Ovary (tissue), 9 donors: ENCODE results near the gene CHAF1A. TPM values are rescaled to one million over a fixed set of nuclear protein-coding genes. Genes with fewer than 3 reads are reported as not detected.
A peak's percentile ranks its signal among the peaks of the same experiment; 100 is the strongest.

Experiments
- DNase-seq, 5 donors: peaks; one replicate each; pipeline ENCODE4 v3.0.0-alpha.2; 2019 to 2020
- H3K27ac ChIP-seq, 2 donors: fragments of 200-600 bp; one replicate each; pipeline versions ENCODE4 v1.5.1 to v1.8.0; 2019 to 2022
- H3K27me3 ChIP-seq: fragments of 200-600 bp; one replicate; pipeline ENCODE4 v1.8.0; 2022
- H3K36me3 ChIP-seq: fragments of 200-600 bp; sonication (generic); one replicate; pipeline ENCODE4 v1.5.1; 2019
- H3K4me1 ChIP-seq: one replicate; pipeline ENCODE4 v1.8.1; 2013; ENCODE audit warnings: mild to moderate bottlenecking, moderate library complexity; ENCODE audit not compliant: insufficient read depth
- H3K4me3 ChIP-seq: fragments of 200-600 bp; sonication (generic); one replicate; pipeline ENCODE4 v1.5.1; 2017
- H3K9me3 ChIP-seq, 2 donors: fragments of 200-600 bp in 1 of 2; sonication (generic) in 1 of 2; one replicate each; pipeline versions ENCODE4 v1.5.1 to v1.8.1; 2013 to 2019; ENCODE audit warnings: mild to moderate bottlenecking in 1 of 2, moderate library complexity in 1 of 2
- EP300 ChIP-seq: sonication (generic); formaldehyde crosslinking; IDR thresholded peaks from one replicate; pipeline ENCODE4 v1.6.1; 2017; ENCODE audit warnings: antibody characterized with exemption
- POLR2A ChIP-seq: fragments of 450-650 bp; IDR thresholded peaks from one replicate; pipeline ENCODE4 v1.6.1; 2017; ENCODE audit warnings: antibody characterized with exemption, mild to moderate bottlenecking, moderate library complexity
- WGBS, 3 donors: extraction: QIAGEN DNeasy Blood & Tissue Kit in 1 of 3; methylation state at CpG; one replicate each; pipeline versions ENCODE4 v1.1.5 to v1.1.7; 2013 to 2017; 5-methylcytosine and 5-hydroxymethylcytosine counted together
- intact Hi-C, 4 donors: fragments of 100-400 bp; cut with DNase I; formaldehyde crosslinking; loops; one replicate each; pipeline versions ENCODE4 v1.11.0 to v1.15.1; 2022 to 2023
- polyA plus RNA-seq, 2 donors: library from polyadenylated mRNA; stranded (reverse); fragments of 200-250 nt in 1 of 2; fragments of 350-450 nt in 1 of 2; fragmentation: Illumina TruSeq in 1 of 2; extraction: RNeasy Lipid Tissue Mini Kit (QIAGEN cat#74804) in 1 of 2; gene quantifications; one replicate each; pipeline ENCODE4 v1.2.3, GENCODE V29; 2013 to 2014
- total RNA-seq, 7 donors: library from RNA; depleted of rRNA in 2 of 7; stranded (reverse); fragments of >200 nt in 2 of 7; fragmentation: NEBNext Ultra II Directional in 3 of 7; extraction: Animal tissue kit (Norgen Biotek cat#: 25700) in 3 of 7; gene quantifications; one replicate each; pipeline versions ENCODE4 v1.1.0 to v1.2.4, GENCODE V29; 2016 to 2023
- TF ChIP-seq, protein P1 (sequence below), 3 donors: fragments of 450-650 bp in 2 of 3; fragments of 200-600 bp in 1 of 3; IDR thresholded peaks; one replicate each; pipeline versions ENCODE4 v1.5.1 to v1.8.0; 2016 to 2022; ENCODE audit warnings: antibody characterized with exemption in 3 of 3, mild to moderate bottlenecking in 1 of 3
- donor health status: DM: no; HTN: no; CAD: no; lungs with moderate emphysema.
- donor health status: DM: no; HTN: no; CAD: no.
- donor health status: Bipolar disorder and iron deficiency.
- donor health status: DM: yes; HTN: yes; CAD: no.
- donor health status: DM: no; HTN: no; CAD: no.
- donor health status: DM: yes; HTN: yes; CAD: no.

Gene CHAF1A
- total and polyA plus RNA-seq, 9 donors: 4.7 to 10.4 (median 7.5) TPM

- peaks cover 6% of the 10 kb centered on the region for H3K4me1 ChIP-seq
- H3K9me3 ChIP-seq: no peaks in the 10 kb centered on the region
- whole genome bisulfite sequencing, 3 donors: 59 to 78% (median 67%) methylated on average over 15 to 17 of the region's 17 CpGs
- TF ChIP-seq, protein P1, sequence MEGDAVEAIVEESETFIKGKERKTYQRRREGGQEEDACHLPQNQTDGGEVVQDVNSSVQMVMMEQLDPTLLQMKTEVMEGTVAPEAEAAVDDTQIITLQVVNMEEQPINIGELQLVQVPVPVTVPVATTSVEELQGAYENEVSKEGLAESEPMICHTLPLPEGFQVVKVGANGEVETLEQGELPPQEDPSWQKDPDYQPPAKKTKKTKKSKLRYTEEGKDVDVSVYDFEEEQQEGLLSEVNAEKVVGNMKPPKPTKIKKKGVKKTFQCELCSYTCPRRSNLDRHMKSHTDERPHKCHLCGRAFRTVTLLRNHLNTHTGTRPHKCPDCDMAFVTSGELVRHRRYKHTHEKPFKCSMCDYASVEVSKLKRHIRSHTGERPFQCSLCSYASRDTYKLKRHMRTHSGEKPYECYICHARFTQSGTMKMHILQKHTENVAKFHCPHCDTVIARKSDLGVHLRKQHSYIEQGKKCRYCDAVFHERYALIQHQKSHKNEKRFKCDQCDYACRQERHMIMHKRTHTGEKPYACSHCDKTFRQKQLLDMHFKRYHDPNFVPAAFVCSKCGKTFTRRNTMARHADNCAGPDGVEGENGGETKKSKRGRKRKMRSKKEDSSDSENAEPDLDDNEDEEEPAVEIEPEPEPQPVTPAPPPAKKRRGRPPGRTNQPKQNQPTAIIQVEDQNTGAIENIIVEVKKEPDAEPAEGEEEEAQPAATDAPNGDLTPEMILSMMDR (IDR thresholded peaks at IDR 0.05): no peak
- TF ChIP-seq POLR2A: no peak
- TF ChIP-seq EP300: no peak
- intact Hi-C loops: loop anchor here in 2 of 4 donors (5.0 kb wide), 3 partner anchors 37 to 88 kb away; no protein-coding TSS in a partner anchor
- no peaks in the 10 kb centered on the region for H3K27me3 ChIP-seq
- peak in 1 of 5 donors; percentile 35 for DNase-seq
- no peak overlapping the region for H3K4me3 ChIP-seq
- H3K27ac ChIP-seq: no peak overlapping the region
- no peaks in the 10 kb centered on the region for H3K36me3 ChIP-seq
Measured at GRCh38 chr19:4354897-4355296, 47.5 kb upstream of the CHAF1A start.

GRCh38 chr19:4357095-4357797 lies 45.2 kb upstream of the CHAF1A start:
- DNase-seq: no peak
- Histone ChIP-seq H3K27ac (no peak overlapping the region), H3K4me1 (peaks cover 27% of the 10 kb centered on the region), H3K9me3 (no peaks in the 10 kb centered on the region), H3K27me3 (no peaks in the 10 kb centered on the region), H3K36me3 (no peaks in the 10 kb centered on the region), H3K4me3 (no peak overlapping the region)
- intact Hi-C loops: loop anchor here in 2 of 4 donors (5.0 kb wide), 2 partner anchors 35 to 40 kb away; no protein-coding TSS in a partner anchor
- TF ChIP-seq, protein P1 (IDR thresholded peaks at IDR 0.05): no peak
- TF ChIP-seq EP300 (no peak), POLR2A (no peak)
- WGBS, 3 donors: 74 to 79% (median 78%) methylated on average over 19 to 23 of the region's 23 CpGs

GRCh38 chr19:4357921-4358326 lies 44.5 kb upstream of the CHAF1A start:
- no peak overlapping the region for H3K4me3 ChIP-seq
- no peaks in the 10 kb centered on the region for H3K27me3 ChIP-seq
- intact Hi-C loops: loop anchor here in 2 of 4 donors (5.0 kb wide), 2 partner anchors 34 to 39 kb away; no protein-coding TSS in a partner anchor
- H3K27ac ChIP-seq: peak overlapping the region in 1 of 2 donors; percentile 2
- peak in 1 of 5 donors; percentile 30 for DNase-seq
- no peaks in the 10 kb centered on the region for H3K9me3 ChIP-seq
- H3K36me3 ChIP-seq: no peaks in the 10 kb centered on the region
- WGBS, 3 donors: 88 to 90% (median 88%) methylated on average over 16 of the region's 16 CpGs
- H3K4me1 ChIP-seq: peaks cover 25% of the 10 kb centered on the region
- TF ChIP-seq, protein P1 (IDR thresholded peaks at IDR 0.05): no peak
- TF ChIP-seq POLR2A: no peak
- TF ChIP-seq EP300: no peak

GRCh38 chr19:4358709-4359626 lies 43.5 kb upstream of the CHAF1A start:
- peaks cover 25% of the 10 kb centered on the region for H3K4me1 ChIP-seq
- peak in 1 of 5 donors; percentile 33 for DNase-seq
- no peaks in the 10 kb centered on the region for H3K36me3 ChIP-seq
- no peaks in the 10 kb centered on the region for H3K27me3 ChIP-seq
- no peak overlapping the region for H3K4me3 ChIP-seq
- intact Hi-C loops: loop anchor here in 2 of 4 donors (5.0 kb wide), 2 partner anchors 33 to 38 kb away; no protein-coding TSS in a partner anchor
- TF ChIP-seq POLR2A (no peak), EP300 (no peak)
- TF ChIP-seq, protein P1 (IDR thresholded peaks at IDR 0.05): no peak
- 81 to 87% (median 84%) methylated on average over 23 to 25 of the region's 25 CpGs for WGBS, 3 donors
- H3K9me3 ChIP-seq: no peaks in the 10 kb centered on the region
- H3K27ac ChIP-seq: peak overlapping the region in 1 of 2 donors; percentile 88
